HCT116 (cell line): Measurements from ENCODE around the gene CLASP2. TPM values are rescaled to one million over a fixed set of nuclear protein-coding genes. Genes with fewer than 3 reads are reported as not detected.

Source experiments
- ATAC-seq: fragments of 200-7000 bp; cut with Tn5 transposase; 2 replicates; pipeline ENCODE4 v1.9.1; 2020; ENCODE audit warnings: mild to moderate bottlenecking, moderate library complexity
- BruUV-seq: library from RNA; stranded (reverse); fragments of 400-500 nt; replicated peaks from 2 replicates; lab custom pipeline; 2021; lab: Mats Ljungman, UMichigan
- CTCF ChIA-PET: fragments of 300-600 bp; sonication (Branson Sonifier 250); formaldehyde crosslinking; loops from one replicate; lab custom pipeline; 2021; ENCODE audit warnings: antibody characterized with exemption; lab: Charles Lee
- POLR2A ChIA-PET: fragments of 300-600, 350-600 bp; sonication (Branson Sonifier 250); formaldehyde crosslinking; loops from one replicate; lab custom pipeline; 2021; ENCODE audit warnings: antibody characterized with exemption; lab: Charles Lee
- RAD21 ChIA-PET, 2 experiments: fragments of 300-600 bp; sonication (Branson Sonifier 250); formaldehyde crosslinking; loops; one replicate each; lab custom pipeline; 2023; ENCODE audit warnings: low total read pairs in 2 of 2; ENCODE audit not compliant: uncharacterized antibody in 2 of 2, unreplicated experiment in 2 of 2, low non-redundant PET in 1 of 2; lab: Charles Lee
- DNase-seq: peaks from one replicate; pipeline ENCODE4 v3.0.0-alpha.2; 2010; ENCODE audit warnings: low read depth, low spot score
- H2AFZ ChIP-seq: fragments of 200-600 bp; shearing (Covaris generic), sonication (generic); 2 replicates; pipeline ENCODE4 v1.6.1; 2017; ENCODE audit warnings: low read depth, mixed run types, mixed read lengths, antibody characterized with exemption, low read length; ENCODE audit not compliant: poor library complexity, severe bottlenecking
- H3K27ac ChIP-seq: 2 replicates; pipeline ENCODE4 v1.5.1; 2012; ENCODE audit warnings: low read depth, low read length
- H3K27me3 ChIP-seq: fragments of 200-600 bp; sonication (generic); 2 replicates; pipeline ENCODE4 v1.6.1; 2016; ENCODE audit warnings: mixed run types, low read length, mixed read lengths; ENCODE audit not compliant: insufficient read depth
- H3K36me3 ChIP-seq, 2 experiments: fragments of 200-500 bp in 1 of 2; fragments of 200-600 bp in 1 of 2; sonication (Bioruptor generic) in 1 of 2; sonication (generic) in 1 of 2; 2 replicates each; pipeline versions ENCODE4 v1.5.1 to v1.6.1; 2014 to 2016; ENCODE audit warnings: low read length in 2 of 2, inconsistent platforms in 1 of 2, mixed read lengths in 1 of 2, mixed run types in 1 of 2; ENCODE audit not compliant: insufficient read depth in 2 of 2, control insufficient read depth in 1 of 2
- H3K4me1 ChIP-seq, 2 experiments: fragments of 200-600 bp in 1 of 2; sonication (generic) in 1 of 2; 2 replicates each; pipeline versions ENCODE4 v1.5.1 to v1.6.1; 2012 to 2017; ENCODE audit warnings: low read length in 2 of 2, inconsistent platforms in 1 of 2, mild to moderate bottlenecking in 1 of 2, mixed read lengths in 1 of 2, mixed run types in 1 of 2, moderate library complexity in 1 of 2; ENCODE audit not compliant: insufficient read depth in 2 of 2, control insufficient read depth in 1 of 2
- H3K4me2 ChIP-seq: fragments of 200-600 bp; sonication (generic); 2 replicates; pipeline ENCODE4 v1.6.1; 2017; ENCODE audit warnings: mixed run types, low read length, mixed read lengths
- H3K4me3 ChIP-seq, 2 experiments: fragments of 200-600 bp in 1 of 2; sonication (generic) in 1 of 2; replicated peaks in 1 of 2; 2 replicates each; pipeline ENCODE4 v1.5.1; 2011 to 2016; ENCODE audit warnings: low read length in 2 of 2, control low read depth in 1 of 2, low read depth in 1 of 2, mild to moderate bottlenecking in 1 of 2, mixed read lengths in 1 of 2, mixed run types in 1 of 2
- H3K79me2 ChIP-seq: fragments of 200-600 bp; sonication (generic); 2 replicates; pipeline ENCODE4 v1.6.1; 2017; ENCODE audit warnings: mild to moderate bottlenecking, mixed run types, low read length, moderate library complexity, mixed read lengths; ENCODE audit not compliant: insufficient read depth
- H3K9ac ChIP-seq: fragments of 200-600 bp; sonication (generic); 2 replicates; pipeline ENCODE4 v1.6.1; 2016; ENCODE audit warnings: low read length, mixed read lengths
- H3K9me2 ChIP-seq: fragments of 200-600 bp; sonication (generic), shearing (Covaris generic); 2 replicates; pipeline ENCODE4 v1.6.1; 2017; ENCODE audit warnings: mixed run types, mild to moderate bottlenecking, moderate library complexity; ENCODE audit not compliant: insufficient read depth
- H3K9me3 ChIP-seq, 2 experiments: fragments of 200-500 bp in 1 of 2; fragments of 200-600 bp in 1 of 2; sonication (Bioruptor generic) in 1 of 2; sonication (generic) in 1 of 2; 2 replicates each; pipeline ENCODE4 v1.6.1; 2014 to 2017; ENCODE audit warnings: low read length in 2 of 2, mixed read lengths in 2 of 2, inconsistent platforms in 1 of 2, low read depth in 1 of 2, mild to moderate bottlenecking in 1 of 2, mixed run types in 1 of 2, moderate library complexity in 1 of 2; ENCODE audit not compliant: control insufficient read depth in 1 of 2, insufficient read depth in 1 of 2
- H4K20me1 ChIP-seq: fragments of 200-600 bp; sonication (generic), shearing (Covaris generic); 2 replicates; pipeline ENCODE4 v1.6.1; 2017; ENCODE audit warnings: mixed run types, mild to moderate bottlenecking, moderate library complexity; ENCODE audit not compliant: insufficient read depth
- CBX3 ChIP-seq: IDR thresholded peaks from 2 replicates; pipeline ENCODE4 v1.6.1; 2012; ENCODE audit warnings: low read depth
- EGR1 ChIP-seq: IDR thresholded peaks from 2 replicates; pipeline ENCODE4 v1.6.1; 2012; ENCODE audit warnings: low read depth
- EZH2 ChIP-seq: fragments of 200-600 bp; sonication (generic); IDR thresholded peaks from 2 replicates; pipeline ENCODE4 v1.6.1; 2017; ENCODE audit warnings: antibody characterized with exemption, mixed run types
- FOSL1 ChIP-seq: IDR thresholded peaks from 2 replicates; pipeline ENCODE4 v1.6.1; 2012; ENCODE audit warnings: low read depth
- POLR2A ChIP-seq: IDR thresholded peaks from 2 replicates; pipeline ENCODE4 v1.7.0; 2011; ENCODE audit warnings: borderline replicate concordance; ENCODE audit not compliant: insufficient read depth, insufficient read length; ENCODE audit errors: extremely low read depth
- POLR2AphosphoS5 ChIP-seq: IDR thresholded peaks from 2 replicates; pipeline ENCODE4 v1.6.1; 2011; ENCODE audit warnings: mild to moderate bottlenecking, low read depth, low read length, moderate library complexity
- YY1 ChIP-seq: IDR thresholded peaks from 2 replicates; pipeline ENCODE4 v1.6.1; 2011; ENCODE audit warnings: low read length, low read depth, moderate library complexity, mild to moderate bottlenecking; ENCODE audit not compliant: insufficient replicate concordance; ENCODE audit errors: extremely low read depth
- ZNF274 ChIP-seq: fragments of 200-500 bp; sonication (Bioruptor generic); IDR thresholded peaks from 2 replicates; pipeline ENCODE4 v1.6.1; 2014; ENCODE audit warnings: mild to moderate bottlenecking, low read depth, low read length, inconsistent platforms
- intact Hi-C: fragments of 100-400 bp; cut with micrococcal nuclease; formaldehyde crosslinking; loops from 2 replicates; pipeline ENCODE4 v1.10.0; 2022
- total RNA-seq: library from RNA; stranded (reverse); gene quantifications from one replicate; pipeline ENCODE4 v1.2.1, GENCODE V29; 2021; ENCODE audit not compliant: unreplicated experiment
- TF ChIP-seq, protein P1 (sequence below): IDR thresholded peaks from 2 replicates; pipeline ENCODE4 v1.6.1; 2012; ENCODE audit warnings: low read depth

CLASP2 gene
- total RNA-seq, 1 experiment from 2014 or later, result 36.3 TPM

DNA sequence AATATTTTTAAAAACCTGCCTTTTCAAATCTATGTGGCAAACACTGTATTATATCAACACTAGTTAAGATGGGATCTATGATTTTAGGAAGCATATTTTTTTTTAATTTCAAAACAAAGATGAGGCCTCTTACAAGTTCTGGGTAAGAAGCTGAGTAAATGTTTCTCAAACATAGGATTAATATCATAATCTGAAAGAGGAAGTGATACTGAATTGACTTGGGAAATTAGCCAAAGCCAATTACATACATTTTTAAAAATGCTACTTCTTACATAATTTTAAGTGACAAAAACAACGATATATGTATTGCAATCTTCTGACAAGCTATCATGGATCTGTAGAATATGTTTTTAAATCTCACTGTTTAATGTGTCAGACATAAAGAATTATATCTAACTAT, 142.7 kb downstream of the CLASP2 start:
- no peaks in the 10 kb centered on the region for H3K79me2 ChIP-seq
- RAD21 ChIA-PET, result no interaction called here
- H3K27me3 ChIP-seq, result no peaks in the 10 kb centered on the region
- H3K4me3 ChIP-seq, result no peak overlapping the region
- TF ChIP-seq CBX3, result no peak
- no peak for TF ChIP-seq YY1
- no peak for TF ChIP-seq POLR2A
- no peak for TF ChIP-seq ZNF274
- no peak for TF ChIP-seq EGR1
- no peak for TF ChIP-seq FOSL1
- TF ChIP-seq POLR2AphosphoS5, result no peak
- no peak for TF ChIP-seq EZH2
- TF ChIP-seq, protein P1, sequence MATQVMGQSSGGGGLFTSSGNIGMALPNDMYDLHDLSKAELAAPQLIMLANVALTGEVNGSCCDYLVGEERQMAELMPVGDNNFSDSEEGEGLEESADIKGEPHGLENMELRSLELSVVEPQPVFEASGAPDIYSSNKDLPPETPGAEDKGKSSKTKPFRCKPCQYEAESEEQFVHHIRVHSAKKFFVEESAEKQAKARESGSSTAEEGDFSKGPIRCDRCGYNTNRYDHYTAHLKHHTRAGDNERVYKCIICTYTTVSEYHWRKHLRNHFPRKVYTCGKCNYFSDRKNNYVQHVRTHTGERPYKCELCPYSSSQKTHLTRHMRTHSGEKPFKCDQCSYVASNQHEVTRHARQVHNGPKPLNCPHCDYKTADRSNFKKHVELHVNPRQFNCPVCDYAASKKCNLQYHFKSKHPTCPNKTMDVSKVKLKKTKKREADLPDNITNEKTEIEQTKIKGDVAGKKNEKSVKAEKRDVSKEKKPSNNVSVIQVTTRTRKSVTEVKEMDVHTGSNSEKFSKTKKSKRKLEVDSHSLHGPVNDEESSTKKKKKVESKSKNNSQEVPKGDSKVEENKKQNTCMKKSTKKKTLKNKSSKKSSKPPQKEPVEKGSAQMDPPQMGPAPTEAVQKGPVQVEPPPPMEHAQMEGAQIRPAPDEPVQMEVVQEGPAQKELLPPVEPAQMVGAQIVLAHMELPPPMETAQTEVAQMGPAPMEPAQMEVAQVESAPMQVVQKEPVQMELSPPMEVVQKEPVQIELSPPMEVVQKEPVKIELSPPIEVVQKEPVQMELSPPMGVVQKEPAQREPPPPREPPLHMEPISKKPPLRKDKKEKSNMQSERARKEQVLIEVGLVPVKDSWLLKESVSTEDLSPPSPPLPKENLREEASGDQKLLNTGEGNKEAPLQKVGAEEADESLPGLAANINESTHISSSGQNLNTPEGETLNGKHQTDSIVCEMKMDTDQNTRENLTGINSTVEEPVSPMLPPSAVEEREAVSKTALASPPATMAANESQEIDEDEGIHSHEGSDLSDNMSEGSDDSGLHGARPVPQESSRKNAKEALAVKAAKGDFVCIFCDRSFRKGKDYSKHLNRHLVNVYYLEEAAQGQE, result no peak
- TF ChIP-seq, all 23 proteins: peak for 0
- H4K20me1 ChIP-seq, result no peaks in the 10 kb centered on the region
- no peak overlapping the region for H3K4me2 ChIP-seq
- no peaks in the 10 kb centered on the region for H3K9me3 ChIP-seq
- no TSS peak for BruUV-seq
- POLR2A ChIA-PET, result no interaction called here
- CTCF ChIA-PET, result no interaction called here
- no peak overlapping the region for H3K9ac ChIP-seq
- peaks cover 8% of the 10 kb centered on the region in 2 experiments for H3K4me1 ChIP-seq
- intact Hi-C loops, result no loop called here
- H3K9me2 ChIP-seq, result no peaks in the 10 kb centered on the region
- no peak overlapping the region for H2AFZ ChIP-seq
- no peak for ATAC-seq
- no peak overlapping the region for H3K27ac ChIP-seq
- no peak for DNase-seq
- H3K36me3 ChIP-seq, result no peaks in the 10 kb centered on the region
